Ovary (tissue), 3 donors: Measurements from ENCODE around the gene GTPBP6.

Experiments used
- EP300 ChIP-seq: sonication (generic); formaldehyde crosslinking; IDR thresholded peaks from one replicate; pipeline ENCODE4 v1.6.1; 2017; ENCODE audit warnings: antibody characterized with exemption
- POLR2A ChIP-seq: fragments of 450-650 bp; IDR thresholded peaks from one replicate; pipeline ENCODE4 v1.6.1; 2017; ENCODE audit warnings: antibody characterized with exemption, mild to moderate bottlenecking, moderate library complexity
- TF ChIP-seq, protein P1 (sequence below), 3 donors: fragments of 450-650 bp in 2 of 3; fragments of 200-600 bp in 1 of 3; IDR thresholded peaks; one replicate each; pipeline versions ENCODE4 v1.5.1 to v1.8.0; 2016 to 2022; ENCODE audit warnings: antibody characterized with exemption in 3 of 3, mild to moderate bottlenecking in 1 of 3
- donor health status: DM: no; HTN: no; CAD: no.

DNA sequence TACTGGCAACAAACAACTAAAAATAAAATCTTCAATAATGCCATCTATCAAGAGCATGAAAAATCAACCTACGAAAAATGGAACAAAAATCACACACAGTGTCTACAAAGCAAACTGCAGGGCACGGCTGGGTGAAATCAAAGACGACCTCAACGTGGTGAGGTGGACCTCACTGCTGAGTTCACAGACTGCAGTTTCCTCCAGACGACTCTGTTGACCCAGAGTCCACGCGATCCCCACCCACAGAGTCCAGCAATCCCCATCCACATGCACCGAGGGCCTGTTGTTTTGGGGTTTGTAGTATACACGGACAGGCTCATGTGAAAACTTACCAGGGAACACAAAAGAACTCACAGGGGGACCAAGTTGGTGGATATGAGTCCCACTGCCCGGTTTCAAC, 31.1 kb upstream of the GTPBP6 start:
- TF ChIP-seq, protein P1, sequence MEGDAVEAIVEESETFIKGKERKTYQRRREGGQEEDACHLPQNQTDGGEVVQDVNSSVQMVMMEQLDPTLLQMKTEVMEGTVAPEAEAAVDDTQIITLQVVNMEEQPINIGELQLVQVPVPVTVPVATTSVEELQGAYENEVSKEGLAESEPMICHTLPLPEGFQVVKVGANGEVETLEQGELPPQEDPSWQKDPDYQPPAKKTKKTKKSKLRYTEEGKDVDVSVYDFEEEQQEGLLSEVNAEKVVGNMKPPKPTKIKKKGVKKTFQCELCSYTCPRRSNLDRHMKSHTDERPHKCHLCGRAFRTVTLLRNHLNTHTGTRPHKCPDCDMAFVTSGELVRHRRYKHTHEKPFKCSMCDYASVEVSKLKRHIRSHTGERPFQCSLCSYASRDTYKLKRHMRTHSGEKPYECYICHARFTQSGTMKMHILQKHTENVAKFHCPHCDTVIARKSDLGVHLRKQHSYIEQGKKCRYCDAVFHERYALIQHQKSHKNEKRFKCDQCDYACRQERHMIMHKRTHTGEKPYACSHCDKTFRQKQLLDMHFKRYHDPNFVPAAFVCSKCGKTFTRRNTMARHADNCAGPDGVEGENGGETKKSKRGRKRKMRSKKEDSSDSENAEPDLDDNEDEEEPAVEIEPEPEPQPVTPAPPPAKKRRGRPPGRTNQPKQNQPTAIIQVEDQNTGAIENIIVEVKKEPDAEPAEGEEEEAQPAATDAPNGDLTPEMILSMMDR (IDR thresholded peaks at IDR 0.05) = no peak
- no peak for TF ChIP-seq POLR2A
- TF ChIP-seq EP300 = no peak
